ENCODE measurements around the gene CREBRF. TPM values are rescaled to one million over a fixed set of nuclear protein-coding genes. Genes with fewer than 3 reads are reported as not detected.
"Not testable (repeated sequence)": the region's sequence is repeated elsewhere in the genome, so short reads cannot be mapped to it uniquely, and the experiment has no call there.

The CREBRF gene
- total RNA-seq, 1 donor = 161 TPM

- no peak overlapping the region for H3K4me3 ChIP-seq (ENCODE audit: low read length)
- peaks cover 30% of the 10 kb centered on the region for H3K4me1 ChIP-seq (ENCODE audit: insufficient read depth, low read length)
- no peaks in the 10 kb centered on the region for H3K9me3 ChIP-seq (ENCODE audit: low read depth, low read length)
- H3K27me3 ChIP-seq (ENCODE audit: insufficient read depth, low read length) = no peaks in the 10 kb centered on the region
Observed at GRCh38 chr5:173027905-173028304, 28.2 kb upstream of the CREBRF start.

- H3K4me1 ChIP-seq (ENCODE audit: insufficient read depth, low read length) = peaks cover 35% of the 10 kb centered on the region
- H3K27me3 ChIP-seq (ENCODE audit: insufficient read depth, low read length) = no peaks in the 10 kb centered on the region
- no peaks in the 10 kb centered on the region for H3K9me3 ChIP-seq (ENCODE audit: low read depth, low read length)
- no peak overlapping the region for H3K4me3 ChIP-seq (ENCODE audit: low read length)
Observed at GRCh38 chr5:173028811-173029327, 27.3 kb upstream of the CREBRF start.

GRCh38 chr5:173029499-173029921 is 26.6 kb upstream of the CREBRF start:
- Histone ChIP-seq H3K27me3 (ENCODE audit: insufficient read depth, low read length) (no peaks in the 10 kb centered on the region), H3K9me3 (ENCODE audit: low read depth, low read length) (no peaks in the 10 kb centered on the region), H3K4me1 (ENCODE audit: insufficient read depth, low read length) (peaks cover 42% of the 10 kb centered on the region), H3K4me3 (ENCODE audit: low read length) (no peak overlapping the region)

- not testable (repeated sequence) for H3K4me3 ChIP-seq (ENCODE audit: low read length); H3K27me3 ChIP-seq (ENCODE audit: insufficient read depth, low read length); H3K9me3 ChIP-seq (ENCODE audit: low read depth, low read length)
- peaks cover 67% of the 10 kb centered on the region for H3K4me1 ChIP-seq (ENCODE audit: insufficient read depth, low read length)
Observed at GRCh38 chr5:173032096-173032495, 24.1 kb upstream of the CREBRF start.

- Histone ChIP-seq H3K27me3 (ENCODE audit: insufficient read depth, low read length) (no peaks in the 10 kb centered on the region), H3K4me3 (ENCODE audit: low read length) (no peak overlapping the region), H3K9me3 (ENCODE audit: low read depth, low read length) (no peaks in the 10 kb centered on the region), H3K4me1 (ENCODE audit: insufficient read depth, low read length) (peaks cover 65% of the 10 kb centered on the region)
Observed at GRCh38 chr5:173032730-173033129, 23.4 kb upstream of the CREBRF start.

GRCh38 chr5:173033923-173034322 is 22.2 kb upstream of the CREBRF start:
- Histone ChIP-seq H3K9me3 (ENCODE audit: low read depth, low read length) (no peaks in the 10 kb centered on the region), H3K4me1 (ENCODE audit: insufficient read depth, low read length) (peaks cover 53% of the 10 kb centered on the region)

GRCh38 chr5:173035904-173036707 is 20.0 kb upstream of the CREBRF start:
- Histone ChIP-seq H3K9me3 (ENCODE audit: low read depth, low read length) (no peaks in the 10 kb centered on the region), H3K4me3 (ENCODE audit: low read length) (no peak overlapping the region)

More at GRCh38 chr5:173033923-173034322, 22.2 kb upstream of the CREBRF start:
- H3K4me3 ChIP-seq (ENCODE audit: low read length) = no peak overlapping the region
- H3K27me3 ChIP-seq (ENCODE audit: insufficient read depth, low read length) = no peaks in the 10 kb centered on the region

GRCh38 chr5:173039188-173039587 is 17.0 kb upstream of the CREBRF start:
- H3K9me3 ChIP-seq (ENCODE audit: low read depth, low read length) = no peaks in the 10 kb centered on the region
- H3K4me3 ChIP-seq (ENCODE audit: low read length) = no peak overlapping the region
- no peaks in the 10 kb centered on the region for H3K27me3 ChIP-seq (ENCODE audit: insufficient read depth, low read length)
- H3K4me1 ChIP-seq (ENCODE audit: insufficient read depth, low read length) = peaks cover 31% of the 10 kb centered on the region

More at GRCh38 chr5:173035904-173036707, 20.0 kb upstream of the CREBRF start:
- no peaks in the 10 kb centered on the region for H3K27me3 ChIP-seq (ENCODE audit: insufficient read depth, low read length)
- H3K4me1 ChIP-seq (ENCODE audit: insufficient read depth, low read length) = peaks cover 40% of the 10 kb centered on the region

- Histone ChIP-seq H3K9me3 (ENCODE audit: low read depth, low read length) (no peaks in the 10 kb centered on the region), H3K4me3 (ENCODE audit: low read length) (no peak overlapping the region), H3K27me3 (ENCODE audit: insufficient read depth, low read length) (no peaks in the 10 kb centered on the region), H3K4me1 (ENCODE audit: insufficient read depth, low read length) (peaks cover 23% of the 10 kb centered on the region)
Observed at GRCh38 chr5:173039964-173040363, 16.2 kb upstream of the CREBRF start.

- no peaks in the 10 kb centered on the region for H3K9me3 ChIP-seq (ENCODE audit: low read depth, low read length)
- H3K27me3 ChIP-seq (ENCODE audit: insufficient read depth, low read length) = no peaks in the 10 kb centered on the region
- H3K4me1 ChIP-seq (ENCODE audit: insufficient read depth, low read length) = peaks cover 2% of the 10 kb centered on the region
- no peak overlapping the region for H3K4me3 ChIP-seq (ENCODE audit: low read length)
Observed at GRCh38 chr5:173041881-173042762, 14.0 kb upstream of the CREBRF start.

GRCh38 chr5:173042763-173043107 is 13.4 kb upstream of the CREBRF start:
- no peaks in the 10 kb centered on the region for H3K27me3 ChIP-seq (ENCODE audit: insufficient read depth, low read length)
- H3K4me1 ChIP-seq (ENCODE audit: insufficient read depth, low read length) = no peaks in the 10 kb centered on the region
- no peak overlapping the region for H3K4me3 ChIP-seq (ENCODE audit: low read length)
- no peaks in the 10 kb centered on the region for H3K9me3 ChIP-seq (ENCODE audit: low read depth, low read length)

- Histone ChIP-seq H3K27me3 (ENCODE audit: insufficient read depth, low read length) (no peaks in the 10 kb centered on the region), H3K4me1 (ENCODE audit: insufficient read depth, low read length) (peaks cover 4% of the 10 kb centered on the region), H3K4me3 (ENCODE audit: low read length) (no peak overlapping the region), H3K9me3 (ENCODE audit: low read depth, low read length) (no peaks in the 10 kb centered on the region)
Observed at GRCh38 chr5:173045474-173045873, 10.7 kb upstream of the CREBRF start.

GRCh38 chr5:173047096-173047837 is 8.9 kb upstream of the CREBRF start:
- not testable (repeated sequence) for H3K4me3 ChIP-seq (ENCODE audit: low read length); H3K9me3 ChIP-seq (ENCODE audit: low read depth, low read length); H3K4me1 ChIP-seq (ENCODE audit: insufficient read depth, low read length); H3K27me3 ChIP-seq (ENCODE audit: insufficient read depth, low read length)

GRCh38 chr5:173047838-173048105 is 8.4 kb upstream of the CREBRF start:
- Histone ChIP-seq H3K4me1 (ENCODE audit: insufficient read depth, low read length) (peaks cover 4% of the 10 kb centered on the region), H3K27me3 (ENCODE audit: insufficient read depth, low read length) (no peaks in the 10 kb centered on the region), H3K9me3 (ENCODE audit: low read depth, low read length) (no peaks in the 10 kb centered on the region), H3K4me3 (ENCODE audit: low read length) (no peak overlapping the region)

- Histone ChIP-seq H3K4me1 (ENCODE audit: insufficient read depth, low read length) (peaks cover 12% of the 10 kb centered on the region), H3K4me3 (ENCODE audit: low read length) (no peak overlapping the region), H3K27me3 (ENCODE audit: insufficient read depth, low read length) (no peaks in the 10 kb centered on the region), H3K9me3 (ENCODE audit: low read depth, low read length) (no peaks in the 10 kb centered on the region)
Observed at GRCh38 chr5:173050791-173051190, 5.4 kb upstream of the CREBRF start.

Measured in mononuclear cell (primary cell).